Measurements from ENCODE around the gene POTEB3.
"Not testable (repeated sequence)": the region's sequence is repeated elsewhere in the genome, so short reads cannot be mapped to it uniquely, and the experiment has no call there.

POTEB3 gene

DNA sequence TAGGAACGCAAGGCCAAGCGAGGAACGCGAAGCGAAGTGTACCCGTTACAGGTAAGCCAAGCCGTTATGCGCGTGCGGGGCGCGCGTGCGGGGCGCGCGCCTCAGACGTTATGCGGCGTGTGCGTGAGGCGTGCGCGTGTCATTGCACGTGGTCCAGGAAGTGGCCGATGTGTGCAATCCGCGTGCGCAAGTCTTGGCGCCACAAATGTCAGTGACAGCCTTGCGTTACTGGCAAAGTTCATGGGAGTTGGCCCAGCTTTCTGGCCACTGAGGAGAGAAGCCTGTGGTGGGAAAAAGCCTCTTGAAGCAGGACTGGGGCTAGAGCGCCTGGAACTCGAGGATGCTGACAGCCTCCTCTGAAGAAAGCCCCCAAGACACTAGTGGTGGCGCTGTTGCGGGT lies at the start of gene POTEB3:
POTEB3 (minus strand) TSS at position 101 of the 400 bp plus-strand sequence. CDS start 488 bp downstream, outside the sequence.
- DNase-seq (ENCODE audit: low spot score), result not testable (repeated sequence)

DNA sequence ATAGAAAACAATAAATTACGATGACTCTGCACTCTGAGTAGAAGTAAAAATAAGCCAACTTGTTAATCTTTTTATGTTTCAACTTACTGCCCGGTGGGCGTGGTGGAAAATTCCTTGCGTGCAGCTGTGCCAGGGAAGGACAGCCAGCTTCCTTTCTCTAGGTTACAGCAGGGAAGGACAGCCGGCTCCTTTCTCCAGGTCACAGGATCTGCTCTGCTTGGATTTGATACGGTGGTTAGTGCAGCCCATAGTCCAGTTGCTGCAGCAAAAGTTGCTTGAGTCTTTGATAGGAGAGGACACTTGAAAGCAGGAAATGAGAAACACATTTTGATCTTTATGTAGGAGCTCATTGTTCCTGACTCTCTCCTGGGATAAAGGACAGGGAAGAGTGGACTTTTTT lies 13.4 kb upstream of the POTEB3 start:
- not testable (repeated sequence) for DNase-seq (ENCODE audit: low spot score)

GRCh38 chr15:21451920-21452563 lies 11.7 kb upstream of the POTEB3 start:
- not testable (repeated sequence) for DNase-seq (ENCODE audit: low spot score)

GRCh38 chr15:21451487-21451886 lies 11.2 kb upstream of the POTEB3 start:
- DNase-seq (ENCODE audit: low spot score), result not testable (repeated sequence)

- not testable (repeated sequence) for DNase-seq (ENCODE audit: low spot score)
These were observed 32.9 kb downstream of the POTEB3 start for GRCh38 chr15:21407366-21407765.

DNA sequence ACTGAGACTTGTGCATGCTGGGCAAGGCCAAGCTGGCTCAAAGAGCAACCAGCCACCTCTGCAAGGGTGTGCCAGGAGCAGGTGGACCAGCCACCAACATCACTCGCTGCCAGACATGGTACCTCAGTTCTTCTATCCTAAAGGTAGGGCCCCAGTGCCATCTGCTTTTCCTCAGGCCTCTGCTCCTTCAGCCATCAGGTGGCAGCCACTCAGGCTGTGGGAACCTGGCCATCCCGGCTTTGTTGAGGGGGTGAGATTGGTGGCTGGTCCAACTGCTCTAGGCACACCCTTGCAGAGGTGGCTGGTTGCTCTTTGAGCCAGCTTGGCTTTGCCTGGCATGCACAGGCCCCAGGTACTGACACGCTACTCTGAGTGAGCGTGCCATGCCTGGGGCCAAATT lies 38.8 kb downstream of the POTEB3 start:
- DNase-seq (ENCODE audit: low spot score), result not testable (repeated sequence)

DNA sequence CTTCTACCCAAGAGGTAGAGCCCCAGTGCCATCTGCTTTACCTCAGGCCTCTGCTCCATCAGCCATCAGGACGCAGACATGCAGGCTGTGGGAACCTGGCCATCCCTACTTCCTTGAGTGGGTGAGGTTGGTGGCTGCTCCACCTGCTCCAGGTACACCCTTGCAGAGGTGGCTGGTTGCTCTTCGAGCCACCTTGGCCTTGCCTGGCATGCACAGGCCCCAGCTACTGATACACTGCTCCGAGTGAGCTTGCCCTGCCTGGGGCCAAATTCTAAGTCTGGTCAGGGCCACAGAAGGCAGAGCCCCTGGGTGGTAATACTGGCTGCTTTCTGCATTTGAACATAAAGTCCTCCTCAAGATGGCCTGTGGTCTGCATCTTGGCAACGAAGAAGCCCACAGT lies 41.2 kb downstream of the POTEB3 start:
- not testable (repeated sequence) for DNase-seq (ENCODE audit: low spot score)

GRCh38 chr15:21398511-21398910 lies 41.8 kb downstream of the POTEB3 start:
- not testable (repeated sequence) for DNase-seq (ENCODE audit: low spot score)

- DNase-seq (ENCODE audit: low spot score), result not testable (repeated sequence)
These were observed 42.6 kb downstream of the POTEB3 start for GRCh38 chr15:21397656-21398055.

DNA sequence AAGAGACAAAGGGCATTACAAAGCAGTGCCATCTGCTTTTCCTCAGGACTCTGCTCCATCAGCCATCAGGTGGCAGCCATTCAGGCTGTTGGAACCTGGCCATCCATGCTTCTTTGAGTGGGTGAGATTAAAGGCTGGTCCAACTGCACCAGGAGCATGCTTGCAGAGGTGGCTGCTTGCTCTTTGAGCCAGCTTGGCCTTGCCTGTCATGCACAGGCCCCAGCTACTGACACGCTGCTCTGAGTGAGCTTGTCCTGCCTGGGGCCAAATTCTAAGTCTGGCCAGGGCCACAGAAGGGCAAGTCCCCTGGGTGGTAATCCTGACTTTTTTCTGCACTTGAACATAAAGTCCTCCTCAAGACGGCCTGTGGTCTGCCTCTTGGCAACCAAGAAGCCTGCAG lies 43.1 kb downstream of the POTEB3 start:
- not testable (repeated sequence) for DNase-seq (ENCODE audit: low spot score)

DNA sequence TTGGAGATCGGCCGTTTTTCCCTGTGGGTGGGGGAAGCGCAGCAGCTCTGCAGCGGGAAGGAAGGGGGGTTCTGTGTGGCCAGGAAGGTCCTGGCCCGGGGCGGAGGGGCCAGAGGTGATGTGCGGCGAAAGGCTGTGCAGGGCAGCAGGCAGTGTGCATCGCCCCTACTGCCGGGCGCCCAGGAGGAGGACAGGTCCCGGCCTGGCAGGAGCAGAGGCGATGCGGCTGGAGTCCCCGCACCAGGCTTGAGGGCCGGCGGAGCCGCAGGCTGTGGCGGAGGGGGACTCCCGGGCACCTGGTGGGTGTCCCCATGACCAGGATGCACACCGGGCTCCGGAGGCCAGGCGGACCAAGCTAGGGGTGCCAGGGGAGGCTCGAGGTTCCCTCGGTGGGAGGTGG lies 54.3 kb downstream of the POTEB3 start:
- not testable (repeated sequence) for DNase-seq (ENCODE audit: low spot score)

GRCh38 chr15:21383866-21384485 lies 56.3 kb downstream of the POTEB3 start:
- DNase-seq (ENCODE audit: low spot score), result not testable (repeated sequence)

DNA sequence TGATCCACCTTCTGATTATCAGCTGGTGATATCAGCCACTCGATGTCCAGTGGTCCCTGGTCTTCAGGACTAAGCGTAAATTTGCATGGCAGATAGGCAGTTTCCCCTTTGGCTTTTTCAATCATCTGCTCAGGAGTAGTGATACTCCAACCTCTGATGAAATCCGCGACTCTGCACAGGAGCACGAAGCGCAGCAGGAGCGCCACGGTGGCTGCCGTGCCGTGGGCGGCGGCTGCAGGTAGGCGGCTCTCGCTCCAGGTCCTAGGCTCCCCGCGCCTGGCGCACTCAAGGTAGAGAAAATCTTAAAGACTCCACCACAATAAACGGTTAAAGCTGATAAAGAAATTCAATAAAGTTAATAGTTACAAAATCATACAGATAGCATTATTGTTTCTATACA lies 66.6 kb downstream of the POTEB3 start:
- not testable (repeated sequence) for DNase-seq (ENCODE audit: low spot score)

DNA sequence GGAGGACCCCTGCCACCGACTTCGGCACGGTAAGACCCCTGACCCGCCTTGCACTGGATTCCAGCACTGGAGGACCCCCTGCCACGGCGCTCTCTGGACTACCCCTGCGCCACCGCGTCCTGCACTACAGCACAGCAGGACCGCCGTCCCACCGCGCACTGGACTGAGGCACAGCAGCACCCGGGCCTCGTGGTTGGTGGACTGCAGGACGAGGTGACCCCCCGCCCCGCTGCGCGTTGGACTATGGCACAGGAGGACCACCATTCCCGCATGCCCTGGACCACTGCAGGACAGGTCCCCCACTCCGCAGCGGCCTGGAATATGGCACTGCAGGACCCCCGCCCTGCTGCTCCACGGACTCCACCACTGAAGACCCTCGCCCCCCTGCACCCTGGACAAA lies 71.1 kb downstream of the POTEB3 start:
- DNase-seq (ENCODE audit: low spot score), result not testable (repeated sequence)

DNA sequence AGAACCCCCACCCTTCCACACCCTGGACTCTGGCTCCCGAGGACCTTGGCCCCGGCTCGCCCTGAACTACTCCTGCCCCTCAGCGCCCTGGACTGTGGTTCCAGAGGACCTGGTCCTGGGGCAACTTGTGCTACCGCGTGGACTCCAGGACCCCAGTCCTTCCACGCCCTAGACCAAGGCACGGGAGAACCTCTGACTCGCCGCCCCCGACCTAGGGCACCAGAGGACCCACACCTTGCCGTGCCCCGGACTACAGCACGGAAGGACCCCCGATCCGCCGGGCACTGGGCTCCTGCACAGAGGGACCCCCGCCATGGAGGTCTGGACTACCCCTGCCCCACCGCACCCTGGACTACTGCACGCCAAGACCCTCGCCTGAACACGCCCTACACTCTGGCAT lies 71.7 kb downstream of the POTEB3 start:
- not testable (repeated sequence) for DNase-seq (ENCODE audit: low spot score)

All from HuH-7.5 (cell line).